GM21515 (cell line): Measurements from ENCODE around the gene MKS1.

Experiments used
- ATAC-seq: cut with Tn5 transposase; IDR thresholded peaks from one replicate; pipeline ENCODE4 v1.9.1; 2021; ENCODE audit not compliant: unreplicated experiment

The MKS1 gene

GRCh38 chr17:58219007-58219788 is at the start of gene MKS1:
Gene MKS1 (minus strand): TSS chr17:58219255. CDS start chr17:58219230, 25 bp downstream.
- peak; percentile 94 for ATAC-seq

GRCh38 chr17:58268326-58268725 is 49.3 kb upstream of the MKS1 start:
- no peak for ATAC-seq

- ATAC-seq, result no peak
Observed at GRCh38 chr17:58267347-58268324, 48.6 kb upstream of the MKS1 start.

GRCh38 chr17:58265902-58266875 is 47.1 kb upstream of the MKS1 start:
- no peak for ATAC-seq

GRCh38 chr17:58265271-58265670 is 46.2 kb upstream of the MKS1 start:
- no peak for ATAC-seq

GRCh38 chr17:58264407-58265103 is 45.5 kb upstream of the MKS1 start:
- ATAC-seq, result no peak

- no peak for ATAC-seq
Observed at GRCh38 chr17:58263773-58264172, 44.7 kb upstream of the MKS1 start.

- no peak for ATAC-seq
Observed at GRCh38 chr17:58262149-58262548, 43.1 kb upstream of the MKS1 start.

GRCh38 chr17:58254803-58255202 is 35.7 kb upstream of the MKS1 start:
- no peak for ATAC-seq

GRCh38 chr17:58253082-58253481 is 34.0 kb upstream of the MKS1 start:
- ATAC-seq, result no peak

GRCh38 chr17:58252141-58252540 is 33.1 kb upstream of the MKS1 start:
- no peak for ATAC-seq

- no peak for ATAC-seq
Observed at GRCh38 chr17:58250344-58251011, 31.4 kb upstream of the MKS1 start.

- ATAC-seq, result peak; percentile 73
Observed at GRCh38 chr17:58249270-58250133, 30.4 kb upstream of the MKS1 start.

- ATAC-seq, result no peak
Observed at GRCh38 chr17:58248955-58249269, 29.9 kb upstream of the MKS1 start.

GRCh38 chr17:58247511-58248363 is 28.7 kb upstream of the MKS1 start:
- ATAC-seq, result no peak

GRCh38 chr17:58246781-58247180 is 27.7 kb upstream of the MKS1 start:
- ATAC-seq, result no peak

- no peak for ATAC-seq
Observed at GRCh38 chr17:58246104-58246740, 27.2 kb upstream of the MKS1 start.
